HEK293 (cell line): ENCODE results near the gene MOV10L1.

Experiments used
- ELK4 ChIP-seq: IDR thresholded peaks from 2 replicates; pipeline ENCODE4 v1.6.1; 2011; ENCODE audit warnings: mild to moderate bottlenecking, low read depth, low read length, borderline replicate concordance
- YY1 ChIP-seq: fragments of 450-650 bp; formaldehyde crosslinking; IDR thresholded peaks from 2 replicates; pipeline ENCODE4 v1.5.1; 2018; ENCODE audit warnings: missing biosample characterization, missing genetic modification characterization
- ZBTB10 ChIP-seq: fragments of 450-650 bp; formaldehyde crosslinking; IDR thresholded peaks from 2 replicates; pipeline ENCODE4 v1.5.1; 2016; ENCODE audit warnings: missing biosample characterization, missing genetic modification characterization
- ZEB2 ChIP-seq: fragments of 450-650 bp; formaldehyde crosslinking; IDR thresholded peaks from 2 replicates; pipeline ENCODE4 v1.5.1; 2016; ENCODE audit warnings: missing biosample characterization, missing genetic modification characterization
- ZNF175 ChIP-seq: fragments of 450-650 bp; formaldehyde crosslinking; IDR thresholded peaks from 2 replicates; pipeline ENCODE4 v1.5.1; 2016; ENCODE audit warnings: missing biosample characterization, missing genetic modification characterization
- ZNF274 ChIP-seq, 2 experiments: fragments of 200-500 bp in 1 of 2; fragments of 450-650 bp in 1 of 2; sonication (Bioruptor generic) in 1 of 2; formaldehyde crosslinking in 1 of 2; IDR thresholded peaks; 2 replicates each; pipeline versions ENCODE4 v1.5.1 to v1.6.1; 2014 to 2016; ENCODE audit warnings: borderline replicate concordance in 1 of 2, inconsistent platforms in 1 of 2, low read length in 1 of 2, missing biosample characterization in 1 of 2, missing genetic modification characterization in 1 of 2
- ZNF350 ChIP-seq: fragments of 450-650 bp; formaldehyde crosslinking; IDR thresholded peaks from 2 replicates; pipeline ENCODE4 v1.5.0; 2017; ENCODE audit warnings: missing biosample characterization, mild to moderate bottlenecking, missing genetic modification characterization
- TF ChIP-seq, protein P1 (sequence below): fragments of 450-650 bp; formaldehyde crosslinking; IDR thresholded peaks from 2 replicates; pipeline ENCODE4 v1.5.1; 2016; ENCODE audit warnings: missing biosample characterization, missing genetic modification characterization

- TF ChIP-seq ZEB2 (peak; percentile 68; the same call in 1 of the 2 replicates), ZNF350 (tag by site-specific recombination) (no peak), ELK4 (no peak), ZNF175 (tag by site-specific recombination) (no peak), ZNF274 (IDR thresholded peaks at IDR 0.05; ENCODE audit: low read length) (no peak), ZNF274 (tag by site-specific recombination; IDR thresholded peaks at IDR 0.05; ENCODE audit: borderline replicate concordance) (no peak), ZBTB10 (tag by site-specific recombination) (peak; percentile 53; the same call in 1 of the 2 replicates), YY1 (tag by site-specific recombination) (no peak)
- TF ChIP-seq, protein P1, sequence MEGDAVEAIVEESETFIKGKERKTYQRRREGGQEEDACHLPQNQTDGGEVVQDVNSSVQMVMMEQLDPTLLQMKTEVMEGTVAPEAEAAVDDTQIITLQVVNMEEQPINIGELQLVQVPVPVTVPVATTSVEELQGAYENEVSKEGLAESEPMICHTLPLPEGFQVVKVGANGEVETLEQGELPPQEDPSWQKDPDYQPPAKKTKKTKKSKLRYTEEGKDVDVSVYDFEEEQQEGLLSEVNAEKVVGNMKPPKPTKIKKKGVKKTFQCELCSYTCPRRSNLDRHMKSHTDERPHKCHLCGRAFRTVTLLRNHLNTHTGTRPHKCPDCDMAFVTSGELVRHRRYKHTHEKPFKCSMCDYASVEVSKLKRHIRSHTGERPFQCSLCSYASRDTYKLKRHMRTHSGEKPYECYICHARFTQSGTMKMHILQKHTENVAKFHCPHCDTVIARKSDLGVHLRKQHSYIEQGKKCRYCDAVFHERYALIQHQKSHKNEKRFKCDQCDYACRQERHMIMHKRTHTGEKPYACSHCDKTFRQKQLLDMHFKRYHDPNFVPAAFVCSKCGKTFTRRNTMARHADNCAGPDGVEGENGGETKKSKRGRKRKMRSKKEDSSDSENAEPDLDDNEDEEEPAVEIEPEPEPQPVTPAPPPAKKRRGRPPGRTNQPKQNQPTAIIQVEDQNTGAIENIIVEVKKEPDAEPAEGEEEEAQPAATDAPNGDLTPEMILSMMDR, result peak; percentile 71
Observed at GRCh38 chr22:50190182-50190940, 100.6 kb downstream of the MOV10L1 start.
